HG03460 (cell line): ENCODE data around the gene OR51B2.

Source experiments
- ATAC-seq: cut with Tn5 transposase; IDR thresholded peaks from one replicate; pipeline ENCODE4 v1.9.1; 2021; ENCODE audit not compliant: unreplicated experiment

OR51B2 gene

GRCh38 chr11:5284637-5285036, 39.5 kb downstream of the OR51B2 start:
- ATAC-seq = no peak

- ATAC-seq = no peak
Measured at GRCh38 chr11:5283882-5284281, 40.2 kb downstream of the OR51B2 start.

DNA sequence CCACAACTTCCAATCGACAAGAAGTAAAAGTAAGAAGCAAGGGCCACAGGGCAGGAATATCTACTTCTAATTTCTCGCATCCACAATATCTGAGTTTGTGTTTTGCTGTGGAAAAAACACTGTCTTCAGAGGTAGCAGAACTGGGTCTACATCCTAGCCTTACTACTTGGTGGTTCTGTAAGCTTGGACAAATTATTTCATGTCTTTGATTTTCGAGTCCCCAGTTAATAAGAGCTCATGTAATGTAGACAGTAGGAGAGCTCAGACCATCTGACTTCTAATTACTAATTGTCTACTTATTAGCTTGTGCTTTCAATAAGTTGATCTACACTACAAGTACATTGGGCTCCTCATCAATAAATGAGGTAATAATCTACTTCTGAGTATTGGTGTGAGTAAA, 41.0 kb downstream of the OR51B2 start:
- no peak for ATAC-seq

DNA sequence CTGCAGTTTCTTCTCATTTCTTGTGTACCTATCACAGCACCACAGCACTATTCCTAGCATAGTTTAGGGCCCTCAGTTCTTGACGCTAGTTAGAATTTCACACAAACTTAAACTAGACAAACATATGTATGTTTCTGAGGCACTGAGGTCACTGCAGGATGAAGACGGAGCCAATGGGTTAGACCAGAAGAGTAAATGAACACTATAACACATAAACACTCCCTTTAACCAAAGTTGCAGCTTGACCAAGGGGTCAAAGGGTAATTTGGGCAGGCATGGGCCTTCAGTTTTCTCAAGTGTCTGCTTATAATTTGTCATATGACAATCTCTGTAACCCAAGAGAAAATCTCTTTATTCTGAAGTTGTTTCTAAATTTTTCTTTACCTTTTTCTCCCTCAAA, 41.5 kb downstream of the OR51B2 start:
- ATAC-seq = no peak

- ATAC-seq = no peak
Measured at GRCh38 chr11:5281596-5281995, 42.5 kb downstream of the OR51B2 start.

- ATAC-seq = peak; percentile 97
Measured at GRCh38 chr11:5280582-5281102, 43.5 kb downstream of the OR51B2 start.

- ATAC-seq = no peak
Measured at GRCh38 chr11:5279471-5280090, 44.5 kb downstream of the OR51B2 start.

- no peak for ATAC-seq
Measured at GRCh38 chr11:5277807-5278382, 46.2 kb downstream of the OR51B2 start.

- no peak for ATAC-seq
Measured at GRCh38 chr11:5276697-5277096, 47.4 kb downstream of the OR51B2 start.

GRCh38 chr11:5275369-5276110, 48.6 kb downstream of the OR51B2 start:
- no peak for ATAC-seq

DNA sequence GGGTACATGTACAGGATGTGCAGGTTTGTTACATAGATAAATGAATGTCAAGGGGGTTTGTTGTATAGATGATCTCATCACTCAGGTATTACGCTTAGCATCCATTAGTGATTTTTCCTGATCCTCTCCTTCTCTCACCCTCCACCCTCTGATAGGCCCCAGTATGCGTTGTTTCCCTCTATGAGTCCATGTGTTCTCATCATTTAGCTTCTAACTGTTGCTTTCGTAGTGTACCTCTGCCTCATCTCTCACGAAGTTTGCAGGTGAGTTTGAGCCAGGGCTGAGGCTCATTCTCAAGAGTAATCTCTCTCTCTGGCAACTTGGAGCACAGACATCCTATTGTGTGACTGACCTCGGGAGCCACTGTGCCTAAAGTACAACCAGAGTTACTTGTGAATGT, 49.7 kb downstream of the OR51B2 start:
- ATAC-seq = no peak
